ENCODE data around the gene AKAP13.

DNA sequence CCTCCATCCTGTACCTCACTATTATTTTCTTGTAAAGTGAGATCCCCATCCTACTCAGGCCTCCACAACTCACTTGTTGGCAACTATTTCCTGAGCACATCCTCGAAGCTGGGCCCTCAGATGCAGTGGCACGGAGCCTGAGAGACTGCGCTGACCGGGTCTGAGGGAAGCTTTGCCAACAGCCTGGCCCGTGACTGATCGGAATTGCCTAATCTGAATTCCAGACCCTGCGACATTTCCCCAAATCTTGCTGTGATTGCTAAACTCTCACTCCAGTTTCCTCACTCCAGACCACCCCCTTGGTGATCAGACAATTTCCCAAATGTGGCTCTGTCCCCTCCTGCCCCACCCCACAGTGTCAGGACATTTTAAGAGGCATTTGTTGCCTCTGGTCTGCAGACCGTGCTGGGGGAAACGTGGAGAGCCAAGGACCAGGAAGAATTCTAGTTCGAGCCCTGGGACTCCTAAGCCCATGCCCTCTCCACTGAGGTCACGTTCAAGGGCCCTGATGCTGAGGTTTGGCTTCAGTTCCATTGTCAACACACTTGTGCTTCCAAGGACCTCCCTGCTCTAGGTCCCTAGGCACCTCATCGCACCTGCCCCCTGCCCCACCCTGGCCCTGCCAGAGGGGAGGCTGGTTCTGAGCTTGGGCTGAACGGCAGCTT is 391.5 kb downstream of the AKAP13 start:
- TF ChIP-seq EGR1 (IDR thresholded peaks at IDR 0.05): no peak
- no peak for TF ChIP-seq TAF1 (IDR thresholded peaks at IDR 0.05; ENCODE audit: low read depth)
- TF ChIP-seq, protein P1, sequence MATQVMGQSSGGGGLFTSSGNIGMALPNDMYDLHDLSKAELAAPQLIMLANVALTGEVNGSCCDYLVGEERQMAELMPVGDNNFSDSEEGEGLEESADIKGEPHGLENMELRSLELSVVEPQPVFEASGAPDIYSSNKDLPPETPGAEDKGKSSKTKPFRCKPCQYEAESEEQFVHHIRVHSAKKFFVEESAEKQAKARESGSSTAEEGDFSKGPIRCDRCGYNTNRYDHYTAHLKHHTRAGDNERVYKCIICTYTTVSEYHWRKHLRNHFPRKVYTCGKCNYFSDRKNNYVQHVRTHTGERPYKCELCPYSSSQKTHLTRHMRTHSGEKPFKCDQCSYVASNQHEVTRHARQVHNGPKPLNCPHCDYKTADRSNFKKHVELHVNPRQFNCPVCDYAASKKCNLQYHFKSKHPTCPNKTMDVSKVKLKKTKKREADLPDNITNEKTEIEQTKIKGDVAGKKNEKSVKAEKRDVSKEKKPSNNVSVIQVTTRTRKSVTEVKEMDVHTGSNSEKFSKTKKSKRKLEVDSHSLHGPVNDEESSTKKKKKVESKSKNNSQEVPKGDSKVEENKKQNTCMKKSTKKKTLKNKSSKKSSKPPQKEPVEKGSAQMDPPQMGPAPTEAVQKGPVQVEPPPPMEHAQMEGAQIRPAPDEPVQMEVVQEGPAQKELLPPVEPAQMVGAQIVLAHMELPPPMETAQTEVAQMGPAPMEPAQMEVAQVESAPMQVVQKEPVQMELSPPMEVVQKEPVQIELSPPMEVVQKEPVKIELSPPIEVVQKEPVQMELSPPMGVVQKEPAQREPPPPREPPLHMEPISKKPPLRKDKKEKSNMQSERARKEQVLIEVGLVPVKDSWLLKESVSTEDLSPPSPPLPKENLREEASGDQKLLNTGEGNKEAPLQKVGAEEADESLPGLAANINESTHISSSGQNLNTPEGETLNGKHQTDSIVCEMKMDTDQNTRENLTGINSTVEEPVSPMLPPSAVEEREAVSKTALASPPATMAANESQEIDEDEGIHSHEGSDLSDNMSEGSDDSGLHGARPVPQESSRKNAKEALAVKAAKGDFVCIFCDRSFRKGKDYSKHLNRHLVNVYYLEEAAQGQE (IDR thresholded peaks at IDR 0.05; ENCODE audit: low read depth): no peak
- TF ChIP-seq CEBPB (IDR thresholded peaks at IDR 0.05): no peak
- TF ChIP-seq EP300 (IDR thresholded peaks at IDR 0.05; ENCODE audit: borderline replicate concordance): no peak
- TF ChIP-seq NFIC (IDR thresholded peaks at IDR 0.05): no peak
- TF ChIP-seq FOXM1 (IDR thresholded peaks at IDR 0.05; ENCODE audit: borderline replicate concordance, low read depth): no peak
- TF ChIP-seq CREB1 (IDR thresholded peaks at IDR 0.05; ENCODE audit: low read depth): no peak
- no peak for TF ChIP-seq TCF12 (IDR thresholded peaks at IDR 0.05; ENCODE audit: low read depth)
- TF ChIP-seq YY1 (IDR thresholded peaks at IDR 0.05; ENCODE audit: low read depth): no peak
- no peak for TF ChIP-seq ZBTB7A (IDR thresholded peaks at IDR 0.05; ENCODE audit: low read depth)
- TF ChIP-seq, protein P2, sequence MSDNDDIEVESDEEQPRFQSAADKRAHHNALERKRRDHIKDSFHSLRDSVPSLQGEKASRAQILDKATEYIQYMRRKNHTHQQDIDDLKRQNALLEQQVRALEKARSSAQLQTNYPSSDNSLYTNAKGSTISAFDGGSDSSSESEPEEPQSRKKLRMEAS (IDR thresholded peaks at IDR 0.05): no peak
- TF ChIP-seq RAD21 (IDR thresholded peaks at IDR 0.05; ENCODE audit: low read depth): no peak
- TF ChIP-seq, protein P3, sequence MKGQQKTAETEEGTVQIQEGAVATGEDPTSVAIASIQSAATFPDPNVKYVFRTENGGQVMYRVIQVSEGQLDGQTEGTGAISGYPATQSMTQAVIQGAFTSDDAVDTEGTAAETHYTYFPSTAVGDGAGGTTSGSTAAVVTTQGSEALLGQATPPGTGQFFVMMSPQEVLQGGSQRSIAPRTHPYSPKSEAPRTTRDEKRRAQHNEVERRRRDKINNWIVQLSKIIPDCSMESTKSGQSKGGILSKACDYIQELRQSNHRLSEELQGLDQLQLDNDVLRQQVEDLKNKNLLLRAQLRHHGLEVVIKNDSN (IDR thresholded peaks at IDR 0.05): no peak
